ENCODE results near the gene ASIC2.

DNA sequence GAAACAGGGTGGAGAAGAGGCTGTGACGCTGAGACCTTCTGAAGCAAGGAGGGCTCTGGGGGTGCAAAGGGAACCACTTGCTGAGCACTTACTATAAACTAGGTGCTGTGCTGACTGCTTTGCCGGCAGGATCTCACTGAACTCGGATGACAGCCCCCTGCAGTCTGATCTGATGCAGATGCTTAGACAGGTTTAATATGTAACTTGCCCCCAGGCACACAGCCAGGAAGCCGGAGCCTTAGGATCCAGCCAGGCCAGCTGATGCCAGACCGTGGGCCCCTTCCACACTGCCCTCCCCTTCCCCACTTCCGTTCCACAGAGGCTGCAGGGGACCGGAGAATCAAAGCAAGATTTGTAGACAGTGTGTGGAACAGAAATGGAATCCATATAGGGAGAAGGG is 278.3 kb downstream of the ASIC2 start:
- TF ChIP-seq, protein P1, sequence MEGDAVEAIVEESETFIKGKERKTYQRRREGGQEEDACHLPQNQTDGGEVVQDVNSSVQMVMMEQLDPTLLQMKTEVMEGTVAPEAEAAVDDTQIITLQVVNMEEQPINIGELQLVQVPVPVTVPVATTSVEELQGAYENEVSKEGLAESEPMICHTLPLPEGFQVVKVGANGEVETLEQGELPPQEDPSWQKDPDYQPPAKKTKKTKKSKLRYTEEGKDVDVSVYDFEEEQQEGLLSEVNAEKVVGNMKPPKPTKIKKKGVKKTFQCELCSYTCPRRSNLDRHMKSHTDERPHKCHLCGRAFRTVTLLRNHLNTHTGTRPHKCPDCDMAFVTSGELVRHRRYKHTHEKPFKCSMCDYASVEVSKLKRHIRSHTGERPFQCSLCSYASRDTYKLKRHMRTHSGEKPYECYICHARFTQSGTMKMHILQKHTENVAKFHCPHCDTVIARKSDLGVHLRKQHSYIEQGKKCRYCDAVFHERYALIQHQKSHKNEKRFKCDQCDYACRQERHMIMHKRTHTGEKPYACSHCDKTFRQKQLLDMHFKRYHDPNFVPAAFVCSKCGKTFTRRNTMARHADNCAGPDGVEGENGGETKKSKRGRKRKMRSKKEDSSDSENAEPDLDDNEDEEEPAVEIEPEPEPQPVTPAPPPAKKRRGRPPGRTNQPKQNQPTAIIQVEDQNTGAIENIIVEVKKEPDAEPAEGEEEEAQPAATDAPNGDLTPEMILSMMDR (IDR thresholded peaks at IDR 0.05) = no peak
- TF ChIP-seq POLR2A (IDR thresholded peaks at IDR 0.05) (no peak), POLR2AphosphoS5 (IDR thresholded peaks at IDR 0.05) (no peak)
